ENCODE measurements around the gene TDRKH.
A peak's percentile ranks its signal among the peaks of the same experiment; 100 is the strongest.

- TF ChIP-seq CTCF (IDR thresholded peaks at IDR 0.05; ENCODE audit: low read length): peak; percentile 27
- no peak for TF ChIP-seq EZH2phosphoT487 (IDR thresholded peaks at IDR 0.05; ENCODE audit: low read length)
These were observed 49.4 kb upstream of the TDRKH start, which contains the start of gene C2CD4D for GRCh38 chr1:151839457-151840403.

Data from MM.1S (cell line).